Heart left ventricle (tissue), 16 donors: ENCODE data around the gene TBC1D21. TPM values are rescaled to one million over a fixed set of nuclear protein-coding genes. Genes with fewer than 3 reads are reported as not detected.

ENCODE experiments used
- ATAC-seq, 4 donors: fragments of 200-7000 bp; cut with Tn5 transposase; one replicate each; pipeline ENCODE4 v1.9.1; 2020 to 2022; ENCODE audit warnings: moderate library complexity in 4 of 4, mild to moderate bottlenecking in 3 of 4, moderate number of reproducible peaks in 1 of 4
- DNase-seq, 5 donors: peaks; one replicate each; pipeline ENCODE4 v3.0.0-alpha.2; 2020
- H3K27ac ChIP-seq, 12 donors: fragments of 200-600 bp; sonication (generic) in 4 of 12; one replicate each; pipeline versions ENCODE4 v1.5.0 to v1.8.0; 2016 to 2022; ENCODE audit warnings: mild to moderate bottlenecking in 2 of 12
- H3K27me3 ChIP-seq, 9 donors: fragments of 200-600 bp; sonication (generic) in 2 of 9; one replicate each; pipeline versions ENCODE4 v1.5.1 to v1.8.0; 2016 to 2022; ENCODE audit warnings: mild to moderate bottlenecking in 3 of 9
- H3K36me3 ChIP-seq, 9 donors: fragments of 200-600 bp; sonication (generic) in 2 of 9; one replicate each; pipeline versions ENCODE4 v1.5.0 to v1.8.0; 2018 to 2022; ENCODE audit warnings: mild to moderate bottlenecking in 2 of 9
- H3K4me1 ChIP-seq, 12 donors: fragments of 200-600 bp; sonication (generic) in 4 of 12; one replicate each; pipeline versions ENCODE4 v1.5.0 to v1.8.0; 2016 to 2022; ENCODE audit warnings: mild to moderate bottlenecking in 3 of 12
- H3K4me3 ChIP-seq, 12 donors: fragments of 200-600 bp; sonication (generic) in 4 of 12; one replicate each; pipeline versions ENCODE4 v1.5.0 to v1.8.0; 2017 to 2022; ENCODE audit warnings: mild to moderate bottlenecking in 9 of 12, moderate library complexity in 4 of 12
- H3K9me3 ChIP-seq, 12 donors: fragments of 200-600 bp; sonication (generic) in 4 of 12; one replicate each; pipeline versions ENCODE4 v1.5.0 to v1.8.0; 2016 to 2022; ENCODE audit warnings: mild to moderate bottlenecking in 1 of 12
- POLR2A ChIP-seq, 2 donors: fragments of 450-650 bp; IDR thresholded peaks; one replicate each; pipeline ENCODE4 v1.6.1; 2017; ENCODE audit warnings: antibody characterized with exemption in 2 of 2, mild to moderate bottlenecking in 2 of 2, moderate library complexity in 2 of 2
- WGBS, 4 donors: extraction: QIAGEN DNeasy Blood & Tissue Kit in 2 of 4; methylation state at CpG; one replicate each; pipeline versions ENCODE4 v1.1.5 to v1.1.7; 2013 to 2018; 5-methylcytosine and 5-hydroxymethylcytosine counted together
- intact Hi-C, 10 donors: fragments of 100-400 bp; cut with DNase I; formaldehyde crosslinking; loops; one replicate each; pipeline versions ENCODE4 v1.11.1 to v1.14.2; 2022
- polyA plus RNA-seq, 2 donors: library from polyadenylated mRNA; stranded (reverse); fragments of 200-250 nt; gene quantifications; one replicate each; pipeline ENCODE4 v1.2.3, GENCODE V29; 2013
- total RNA-seq, 9 donors: library from RNA; depleted of rRNA in 2 of 9; stranded (reverse); fragments of >200 nt in 2 of 9; fragmentation: NEBNext Ultra II Directional in 3 of 9; extraction: Animal tissue kit (Norgen Biotek cat#: 25700) in 3 of 9; gene quantifications; one replicate each; pipeline versions ENCODE4 v1.1.0 to v1.2.4, GENCODE V29; 2016 to 2023
- TF ChIP-seq, protein P1 (sequence below), 12 donors: fragments of 200-600 bp; sonication (generic) in 4 of 12; IDR thresholded peaks; one replicate each; pipeline versions ENCODE4 v1.5.0 to v1.8.0; 2018 to 2022; ENCODE audit warnings: antibody characterized with exemption in 12 of 12, mild to moderate bottlenecking in 5 of 12
- donor health status: ischemic (EF 13 %, LVEDD 7.1; RV severe dilation, severe dysfunction).
- donor health status: healthy with polysubstance abuse.
- donor health status: DM: no; HTN: yes; CAD: no.
- donor health status: DM: no; HTN: no; CAD: no.
- donor health status: ischemic (EF 25% LVEDD 6.9; RV normal size, moderate dysfunction).
- donor health status: ischemic (EF 25% LVEDD 5.7; RV mildly dilated, moderate dysfunction).
- donor health status: healthy.
- donor health status: DM: yes; HTN: yes; CAD: no.
- donor health status: ischemic (EF 35%, LVEDD 5.7; RV mildly dilated, moderate dysfunction).
- donor health status: nonischemic (EF 11% LVEDD 7.7; RV severe dilation, severe dysfunction).
- donor health status: DM: yes; HTN: yes; CAD: no.
- donor health status: PGD.
- donor health status: ischemic (EF 29% LVEDD 5.4; RV normal size, mild dysfunction).
- donor health status: nonischemic (EF 23%, LVEDD 6.1; RV moderate dilation, normal function).

The TBC1D21 gene
- total and polyA plus RNA-seq, 11 donors = not detected

DNA sequence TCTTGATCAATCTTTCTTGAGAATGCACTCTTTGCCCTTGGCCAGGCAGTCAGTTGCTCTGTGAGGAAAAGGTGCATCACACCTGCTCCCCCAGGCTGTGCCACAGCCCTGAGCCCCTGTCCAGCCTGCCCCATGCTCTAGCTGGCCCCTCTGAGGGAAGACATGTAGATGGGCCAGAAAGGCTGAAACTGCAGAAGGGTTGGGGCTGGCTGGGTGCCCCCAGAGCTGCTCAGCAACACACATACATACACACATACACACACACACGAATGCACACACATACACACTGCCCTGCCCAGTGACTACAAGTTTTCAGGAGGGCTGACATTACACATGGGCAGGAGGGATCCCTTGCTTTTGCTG, 16.4 kb downstream of the TBC1D21 start:
- Histone ChIP-seq H3K4me3 (no peak overlapping the region), H3K9me3 (peaks cover 0 to 5% (median 0%) of the 10 kb centered on the region in 12 donors), H3K27me3 (no peaks in the 10 kb centered on the region), H3K36me3 (no peaks in the 10 kb centered on the region), H3K4me1 (peaks cover 0 to 3% (median 0%) of the 10 kb centered on the region in 12 donors), H3K27ac (no peak overlapping the region)
- intact Hi-C loops = loop anchor here in 2 of 10 donors (10.0 kb wide), 2 partner anchors 65 to 75 kb away; no protein-coding TSS in a partner anchor
- ATAC-seq = no peak
- 40 to 89% (median 66%) methylated on average over 1 of the region's 1 CpG for WGBS, 4 donors
- DNase-seq = no peak
- TF ChIP-seq, protein P1, sequence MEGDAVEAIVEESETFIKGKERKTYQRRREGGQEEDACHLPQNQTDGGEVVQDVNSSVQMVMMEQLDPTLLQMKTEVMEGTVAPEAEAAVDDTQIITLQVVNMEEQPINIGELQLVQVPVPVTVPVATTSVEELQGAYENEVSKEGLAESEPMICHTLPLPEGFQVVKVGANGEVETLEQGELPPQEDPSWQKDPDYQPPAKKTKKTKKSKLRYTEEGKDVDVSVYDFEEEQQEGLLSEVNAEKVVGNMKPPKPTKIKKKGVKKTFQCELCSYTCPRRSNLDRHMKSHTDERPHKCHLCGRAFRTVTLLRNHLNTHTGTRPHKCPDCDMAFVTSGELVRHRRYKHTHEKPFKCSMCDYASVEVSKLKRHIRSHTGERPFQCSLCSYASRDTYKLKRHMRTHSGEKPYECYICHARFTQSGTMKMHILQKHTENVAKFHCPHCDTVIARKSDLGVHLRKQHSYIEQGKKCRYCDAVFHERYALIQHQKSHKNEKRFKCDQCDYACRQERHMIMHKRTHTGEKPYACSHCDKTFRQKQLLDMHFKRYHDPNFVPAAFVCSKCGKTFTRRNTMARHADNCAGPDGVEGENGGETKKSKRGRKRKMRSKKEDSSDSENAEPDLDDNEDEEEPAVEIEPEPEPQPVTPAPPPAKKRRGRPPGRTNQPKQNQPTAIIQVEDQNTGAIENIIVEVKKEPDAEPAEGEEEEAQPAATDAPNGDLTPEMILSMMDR (IDR thresholded peaks at IDR 0.05) = no peak
- TF ChIP-seq POLR2A (IDR thresholded peaks at IDR 0.05) = no peak

DNA sequence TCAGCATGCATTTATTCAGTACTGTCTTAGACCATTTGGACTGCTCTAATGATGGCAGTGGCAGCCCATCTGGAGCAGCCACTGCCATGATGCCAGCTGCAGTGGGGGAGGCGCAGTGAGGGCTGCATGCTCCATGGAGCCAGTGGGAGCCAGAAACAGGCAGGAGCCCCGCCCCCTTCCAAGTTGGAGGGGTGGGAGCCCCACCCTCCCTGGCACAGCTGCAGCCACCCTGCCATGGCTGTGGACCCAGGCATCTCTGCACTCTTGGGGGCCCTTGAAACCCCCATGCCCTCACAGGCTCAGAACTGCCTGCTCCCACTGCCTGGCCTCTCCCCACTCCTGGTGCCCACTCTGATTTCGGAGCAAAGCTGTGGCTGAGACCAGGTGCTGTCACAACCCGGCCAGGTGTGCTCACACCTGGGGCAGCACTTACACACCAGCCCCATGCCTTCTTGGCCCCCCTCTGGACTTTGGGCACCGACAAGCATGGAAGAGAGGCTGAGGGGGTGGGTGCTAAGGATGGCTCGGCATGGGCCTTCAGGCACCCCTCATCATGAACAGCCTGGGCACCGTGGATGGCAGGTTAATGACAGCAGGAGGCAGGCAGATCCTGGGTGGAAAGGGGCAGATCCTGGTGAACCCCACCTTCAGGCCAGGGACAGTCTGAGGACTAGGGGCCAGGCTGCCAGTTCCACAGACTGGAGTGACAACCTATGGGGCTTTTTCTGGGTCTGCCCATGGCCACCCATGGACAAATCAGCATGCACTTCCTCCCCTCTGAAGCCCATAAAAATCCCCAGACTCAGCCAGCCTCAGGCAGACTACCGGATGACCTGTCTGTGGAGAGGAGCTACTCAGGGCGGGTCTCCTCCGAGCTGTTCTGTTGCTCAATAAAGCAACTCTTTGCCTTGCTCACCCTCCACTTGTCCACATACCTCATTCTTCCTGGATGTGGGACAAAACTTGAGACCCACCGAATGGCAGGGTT, 18.3 kb downstream of the TBC1D21 start:
- ATAC-seq (no peak), DNase-seq (no peak)
- H3K9me3 ChIP-seq = peaks cover 0 to 5% (median 0%) of the 10 kb centered on the region in 12 donors
- peaks cover 0 to 3% (median 0%) of the 10 kb centered on the region in 12 donors for H3K4me1 ChIP-seq
- H3K4me3 ChIP-seq = no peak overlapping the region
- intact Hi-C loops = loop anchor here in 2 of 10 donors (10.0 kb wide), 2 partner anchors 63 to 73 kb away; no protein-coding TSS in a partner anchor
- TF ChIP-seq, protein P1 (IDR thresholded peaks at IDR 0.05) = no peak
- no peak for TF ChIP-seq POLR2A (IDR thresholded peaks at IDR 0.05)
- no peaks in the 10 kb centered on the region for H3K36me3 ChIP-seq
- 76 to 90% (median 83%) methylated on average over 10 to 11 of the region's 11 CpGs for WGBS, 4 donors
- no peak overlapping the region for H3K27ac ChIP-seq
- no peaks in the 10 kb centered on the region for H3K27me3 ChIP-seq

DNA sequence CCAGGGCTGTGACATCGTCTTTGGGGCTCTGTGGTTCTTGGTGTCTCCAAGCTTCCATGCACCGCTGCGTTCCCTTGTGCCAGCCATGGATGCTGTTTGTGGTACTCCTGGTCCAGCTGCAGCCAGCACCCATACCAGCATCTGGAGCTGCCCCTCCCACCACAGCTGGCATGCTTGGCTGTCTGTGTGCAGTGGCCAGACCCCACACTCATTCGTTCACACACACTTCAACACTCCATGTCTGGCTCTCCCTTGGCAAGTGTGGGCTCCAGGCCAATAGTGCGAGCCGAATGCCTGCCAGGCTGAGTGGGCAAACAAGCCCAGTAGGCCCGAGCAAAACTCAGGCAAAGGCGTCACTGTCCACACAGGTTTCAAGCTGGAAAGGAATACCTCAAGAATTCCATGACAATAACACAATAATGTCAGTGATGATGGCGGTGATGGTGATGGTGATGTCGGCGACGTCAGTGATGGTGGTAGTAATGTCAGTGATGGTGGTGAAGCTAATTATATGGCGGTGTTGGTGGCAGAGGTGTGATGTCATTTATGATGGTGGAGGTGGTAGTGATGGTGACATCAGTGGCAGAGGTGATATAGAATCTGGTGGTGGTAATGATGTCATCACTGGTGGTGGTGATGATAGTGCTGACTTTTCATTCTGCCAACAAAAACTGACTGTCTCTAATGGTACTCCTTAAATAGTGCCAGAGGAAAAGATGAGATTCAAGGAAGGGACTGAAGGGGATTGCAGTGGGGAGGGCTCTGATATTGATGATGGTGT, 19.3 kb downstream of the TBC1D21 start:
- no peaks in the 10 kb centered on the region for H3K27me3 ChIP-seq
- DNase-seq (no peak), ATAC-seq (no peak)
- peaks cover 0 to 3% (median 0%) of the 10 kb centered on the region in 12 donors for H3K4me1 ChIP-seq
- no peaks in the 10 kb centered on the region for H3K36me3 ChIP-seq
- 86 to 95% (median 93%) methylated on average over 10 to 13 of the region's 13 CpGs for WGBS, 4 donors
- intact Hi-C loops = loop anchor here in 2 of 10 donors (10.0 kb wide), 2 partner anchors 62 to 72 kb away; no protein-coding TSS in a partner anchor
- TF ChIP-seq, protein P1 (IDR thresholded peaks at IDR 0.05) = no peak
- peaks cover 0 to 5% (median 0%) of the 10 kb centered on the region in 12 donors for H3K9me3 ChIP-seq
- no peak overlapping the region for H3K4me3 ChIP-seq
- no peak overlapping the region for H3K27ac ChIP-seq
